Esophagus squamous epithelium (tissue), 4 donors: ENCODE data around the gene SLC45A2.

Experiments used
- CTCF ChIP-seq, 6 experiments: fragments of 450-650 bp in 4 of 6; fragments of 200-600 bp in 2 of 6; sonication (generic) in 2 of 6; IDR thresholded peaks; one replicate each; pipeline ENCODE4 v1.5.1; 2016 to 2019; ENCODE audit warnings: antibody characterized with exemption in 6 of 6, mild to moderate bottlenecking in 4 of 6, moderate library complexity in 4 of 6
- POLR2A ChIP-seq, 4 donors: fragments of 450-650 bp; IDR thresholded peaks; one replicate each; pipeline ENCODE4 v1.6.1; 2017; ENCODE audit warnings: antibody characterized with exemption in 4 of 4, mild to moderate bottlenecking in 4 of 4, moderate library complexity in 3 of 4

- TF ChIP-seq CTCF (IDR thresholded peaks at IDR 0.05) = no peak
- TF ChIP-seq POLR2A (IDR thresholded peaks at IDR 0.05) = no peak
These were observed 4.5 kb downstream of the SLC45A2 start for GRCh38 chr5:33980030-33980429.
